ENCODE results near the gene ECT2.
"Not testable (repeated sequence)": the region's sequence is repeated elsewhere in the genome, so short reads cannot be mapped to it uniquely, and the experiment has no call there.

The ECT2 gene

GRCh38 chr3:172750368-172751174 lies at the start of gene ECT2:
Gene ECT2, plus strand, starts transcription at chr3:172750726. Its CDS starts 3,805 bp downstream, at chr3:172754531.
- DNase-seq: peak; percentile 91 to 94

GRCh38 chr3:172700936-172701455 lies 49.5 kb upstream of the ECT2 start:
- no peak for DNase-seq

- DNase-seq: no peak
Measured at GRCh38 chr3:172701751-172702150, 48.8 kb upstream of the ECT2 start.

GRCh38 chr3:172702256-172702655 lies 48.3 kb upstream of the ECT2 start:
- no peak for DNase-seq

- not testable (repeated sequence) for DNase-seq
Measured at GRCh38 chr3:172702731-172703130, 47.8 kb upstream of the ECT2 start.

- DNase-seq: no peak
Measured at GRCh38 chr3:172704001-172704400, 46.5 kb upstream of the ECT2 start.

- DNase-seq: no peak
Measured at GRCh38 chr3:172705170-172705569, 45.4 kb upstream of the ECT2 start.

- DNase-seq: no peak
Measured at GRCh38 chr3:172707030-172707429, 43.5 kb upstream of the ECT2 start.

GRCh38 chr3:172707967-172708366 lies 42.6 kb upstream of the ECT2 start:
- DNase-seq: no peak

GRCh38 chr3:172708921-172709773 lies 41.4 kb upstream of the ECT2 start:
- no peak for DNase-seq

GRCh38 chr3:172709774-172710663 lies 40.5 kb upstream of the ECT2 start:
- DNase-seq: peak in 1 of 2 donors; percentile 4

- peak; percentile 61 for DNase-seq
Measured at GRCh38 chr3:172710664-172711453, 39.7 kb upstream of the ECT2 start, which contains the start of gene NCEH1. Gene NCEH1, minus strand, starts transcription at chr3:172711067. Its CDS starts 83 bp downstream, at chr3:172710984.

- no peak for DNase-seq
Measured at GRCh38 chr3:172711454-172711795, 39.1 kb upstream of the ECT2 start.

GRCh38 chr3:172713316-172713715 lies 37.2 kb upstream of the ECT2 start:
- no peak for DNase-seq

- no peak for DNase-seq
Measured at GRCh38 chr3:172716476-172716875, 34.0 kb upstream of the ECT2 start.

- no peak for DNase-seq
Measured at GRCh38 chr3:172717493-172718088, 32.9 kb upstream of the ECT2 start.

GRCh38 chr3:172722536-172723040 lies 27.9 kb upstream of the ECT2 start:
- not testable (repeated sequence) for DNase-seq

- no peak for DNase-seq
Measured at GRCh38 chr3:172726380-172726779, 24.1 kb upstream of the ECT2 start.

- no peak for DNase-seq
Measured at GRCh38 chr3:172735014-172735413, 15.5 kb upstream of the ECT2 start.

- no peak for DNase-seq
Measured at GRCh38 chr3:172739462-172739861, 11.1 kb upstream of the ECT2 start.

- no peak for DNase-seq
Measured at GRCh38 chr3:172746475-172746874, 4.1 kb upstream of the ECT2 start.

All from stimulated activated CD4-positive, alpha-beta T cell treated with anti-CD3 and anti-CD28 coated beads, Interleukin-2, amount 100 ng/mL, for 48 hours (primary cell).